Umbilical cord (tissue), 2 donors: ENCODE data around the gene DOHH. TPM values are rescaled to one million over a fixed set of nuclear protein-coding genes. Genes with fewer than 3 reads are reported as not detected.
A peak's percentile ranks its signal among the peaks of the same experiment; 100 is the strongest.

Experiments used
- DNase-seq: peaks from one replicate; pipeline ENCODE4 v3.0.0-alpha.2; 2015; ENCODE audit warnings: low spot score
- total RNA-seq: library from RNA; depleted of rRNA; stranded (reverse); fragments of >200 nt; gene quantifications from one replicate; pipeline ENCODE4 v1.2.3, GENCODE V29; 2014; ENCODE audit warnings: low replicate concordance; ENCODE audit not compliant: insufficient read depth

The DOHH gene
- 7.7 TPM for total RNA-seq

GRCh38 chr19:3500429-3501101, at the start of gene DOHH:
TSS of gene DOHH (minus strand) at chr19:3500674. CDS start at chr19:3496814, 3,860 bp downstream.
- peak; percentile 98 for DNase-seq

DNA sequence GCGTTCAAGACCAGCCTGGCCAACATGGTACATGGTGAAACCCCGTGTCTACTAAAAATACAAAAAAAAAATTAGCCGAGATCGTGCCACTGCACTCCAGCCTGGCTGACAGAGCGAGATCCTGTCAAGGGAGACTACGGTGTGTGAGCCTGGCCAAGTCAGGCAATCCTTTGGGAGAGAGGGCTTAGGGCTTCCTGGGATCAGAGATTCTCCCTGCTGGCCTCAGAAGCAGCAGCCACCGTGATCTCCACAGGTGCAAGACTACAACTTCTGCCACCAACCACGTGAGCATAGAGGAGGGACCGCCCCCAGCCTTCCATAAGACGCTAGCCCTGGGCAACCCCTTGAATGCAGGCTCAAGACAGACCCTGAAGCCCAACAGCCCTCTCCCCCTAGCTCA, 49.3 kb upstream of the DOHH start:
- no peak for DNase-seq

GRCh38 chr19:3548606-3549005, 48.1 kb upstream of the DOHH start:
- DNase-seq: no peak

DNA sequence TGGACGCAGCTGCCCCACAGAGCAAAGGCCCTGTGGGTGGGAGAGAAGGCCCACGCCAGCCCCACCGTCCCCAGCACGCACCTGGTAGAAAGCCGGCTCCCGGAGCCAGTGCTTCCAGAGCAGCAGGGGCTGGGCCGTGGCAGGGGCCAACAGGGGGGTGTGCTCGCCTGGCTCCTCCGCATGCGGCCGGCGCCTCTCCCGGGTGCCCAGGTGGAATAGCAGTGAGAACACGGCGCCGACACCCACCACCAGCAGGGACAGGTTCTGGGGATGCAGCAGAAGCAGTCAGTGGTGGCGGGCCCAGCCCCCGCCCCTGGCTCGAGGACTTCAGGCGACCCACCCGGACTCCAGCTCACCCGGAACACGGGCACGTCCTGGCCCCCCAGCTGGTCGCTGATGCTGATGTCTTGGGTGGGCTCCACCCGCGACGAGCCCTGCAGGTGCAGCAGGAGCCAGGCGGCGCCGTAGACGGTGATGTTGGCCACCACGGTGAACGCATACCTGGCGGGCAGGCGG, 47.4 kb upstream of the DOHH start:
- DNase-seq: no peak

GRCh38 chr19:3547301-3547731, 46.8 kb upstream of the DOHH start:
- no peak for DNase-seq

DNA sequence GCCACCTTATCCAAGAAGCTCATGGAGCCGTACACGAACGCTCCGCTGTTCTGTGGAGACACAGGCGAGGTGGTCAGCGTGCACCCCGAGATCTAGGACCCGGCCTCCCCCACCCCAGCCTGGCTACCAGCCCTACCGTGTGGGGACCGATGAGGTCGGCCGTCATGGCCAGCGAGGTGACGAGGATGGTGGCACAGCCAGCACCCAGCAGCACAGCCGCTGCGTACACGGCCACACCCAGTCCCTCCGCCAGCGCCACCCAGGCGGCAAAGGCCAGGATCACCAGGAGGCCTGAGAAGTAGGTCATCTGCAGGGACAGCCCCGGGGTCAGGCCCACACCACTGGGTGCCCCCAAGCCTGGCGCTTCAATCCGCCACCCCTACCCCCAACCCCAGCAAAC, 45.6 kb upstream of the DOHH start:
- no peak for DNase-seq

DNA sequence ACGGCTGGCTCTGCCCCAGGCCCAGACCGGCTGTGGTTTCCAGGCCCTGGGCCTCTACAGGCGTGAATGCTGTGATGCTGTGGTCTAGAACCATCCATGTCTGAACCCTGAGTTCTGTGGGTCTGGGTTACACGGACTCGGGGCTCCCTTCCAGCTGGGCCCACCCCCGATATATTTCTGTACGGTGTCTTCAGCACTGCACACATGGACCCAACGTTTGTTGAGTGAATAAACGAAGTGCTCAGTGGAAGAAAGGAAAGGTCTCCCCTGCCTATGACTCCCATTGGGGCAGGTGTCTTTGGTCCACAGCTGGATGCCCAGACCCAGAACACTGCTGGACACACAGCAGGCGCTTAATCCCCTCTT, 45.2 kb upstream of the DOHH start:
- DNase-seq: no peak

- DNase-seq: no peak
These were observed 44.5 kb upstream of the DOHH start for GRCh38 chr19:3544742-3545668.

DNA sequence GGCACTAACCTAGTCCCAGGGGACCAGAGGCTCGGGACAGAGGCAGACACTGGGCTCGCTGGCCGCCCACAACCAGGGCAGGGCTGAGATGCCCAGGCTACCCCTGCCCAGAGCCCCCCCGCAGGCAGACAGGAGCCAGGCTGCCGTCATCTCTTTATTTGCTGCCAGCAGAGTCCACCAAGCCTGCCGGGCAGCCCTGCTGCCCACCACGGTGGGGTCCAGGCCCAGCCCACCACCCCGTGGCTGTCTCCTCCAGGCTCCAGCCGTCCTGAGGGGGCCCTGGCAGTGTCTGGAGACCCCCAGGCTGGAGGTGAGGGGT, 43.5 kb upstream of the DOHH start:
- DNase-seq: no peak

GRCh38 chr19:3543150-3544057, 42.9 kb upstream of the DOHH start:
- DNase-seq: no peak

DNA sequence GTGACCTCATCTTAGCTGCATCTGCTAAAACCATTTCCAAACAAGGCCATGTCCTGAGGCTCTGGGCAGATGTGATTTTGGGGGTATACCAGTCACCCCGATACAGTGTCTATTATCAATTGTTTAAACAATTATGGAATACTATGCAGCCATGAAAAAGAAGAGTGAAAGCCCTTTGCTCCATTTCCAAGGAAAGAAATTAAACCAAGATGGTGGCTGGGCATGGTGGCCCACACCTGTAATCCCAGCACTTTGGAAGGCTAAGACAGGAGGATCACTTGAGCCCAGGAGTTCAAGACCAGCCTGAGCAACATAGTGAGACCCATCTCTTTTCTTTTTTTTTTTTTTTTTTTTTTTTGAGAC, 39.3 kb upstream of the DOHH start:
- no peak for DNase-seq

DNA sequence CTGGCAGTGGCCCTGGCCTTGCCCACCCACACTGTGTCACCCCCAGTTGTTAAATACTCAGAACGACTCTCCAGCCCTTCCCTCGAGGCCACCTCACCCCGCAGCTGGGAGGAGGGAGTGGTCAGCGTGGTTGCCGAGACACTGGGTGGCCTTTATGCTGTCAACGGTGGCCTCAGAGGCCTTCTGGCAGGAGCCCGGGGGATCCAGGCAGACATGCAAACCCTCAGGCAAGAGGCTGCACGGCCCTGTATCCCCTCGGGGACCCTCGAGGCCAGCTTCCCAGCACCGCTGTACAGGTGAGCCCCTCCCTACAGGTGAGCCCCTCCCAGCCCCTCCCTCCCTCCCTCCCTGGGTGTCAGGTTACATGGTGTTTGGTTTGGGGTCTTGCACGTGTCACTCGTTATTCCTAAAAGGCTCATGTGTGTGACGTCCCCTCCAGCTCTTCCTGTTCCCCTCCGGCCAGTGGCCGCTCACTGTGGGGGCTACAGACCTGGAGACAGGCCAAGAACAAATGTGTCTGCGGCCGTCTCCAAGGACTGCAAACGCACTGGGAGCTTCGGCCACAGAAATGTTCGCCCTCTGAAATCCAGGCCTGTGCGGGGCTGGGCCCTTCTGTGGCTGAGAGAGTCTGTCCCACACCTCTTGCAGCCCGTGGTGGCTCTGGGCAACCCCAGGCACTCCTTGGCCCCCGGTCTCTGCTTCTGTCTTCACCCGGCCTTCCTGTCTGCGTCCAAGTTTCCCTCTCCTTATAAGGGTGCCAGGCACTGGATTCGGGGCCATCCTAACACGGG, 38.7 kb upstream of the DOHH start, which contains the start of gene TEKTIP1:
Gene TEKTIP1 (plus strand): TSS at position 210 of the 791 bp plus-strand sequence. CDS start 4 bp downstream, at position 214.
- no peak for DNase-seq

DNA sequence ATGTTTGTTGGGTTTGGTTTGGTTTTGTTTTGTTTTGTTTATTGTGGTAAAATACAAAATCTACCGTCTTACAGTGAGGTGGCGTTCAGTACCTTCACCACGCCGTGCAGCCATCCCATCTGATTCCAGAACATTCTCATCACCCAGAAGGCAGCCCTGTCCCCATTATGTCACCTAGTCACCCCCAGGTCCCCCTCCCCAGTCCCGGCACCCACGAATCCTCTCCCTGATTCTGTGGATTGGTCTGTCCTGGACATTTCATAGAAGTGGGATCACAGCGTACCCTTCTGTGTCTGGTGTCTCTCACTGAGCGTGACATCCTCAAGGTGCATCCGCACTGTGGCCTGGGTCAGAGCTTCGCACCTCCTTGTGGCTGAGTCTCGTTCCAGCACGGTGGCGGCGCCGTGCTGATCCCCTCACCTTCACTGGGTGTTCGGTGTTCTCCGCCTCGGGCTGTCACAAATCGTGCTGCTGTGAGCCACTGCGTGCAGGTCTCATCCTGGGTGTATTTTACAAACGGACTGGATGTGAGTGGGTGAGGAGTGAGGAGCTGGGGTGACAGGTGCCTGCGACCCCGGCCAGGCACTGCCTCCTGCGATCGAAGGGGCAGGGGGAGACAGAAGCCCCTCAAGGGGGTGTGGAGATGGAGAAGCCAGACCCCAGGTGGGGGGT, 37.9 kb upstream of the DOHH start:
- DNase-seq: no peak

- no peak for DNase-seq
These were observed 37.2 kb upstream of the DOHH start for GRCh38 chr19:3537438-3538240.

DNA sequence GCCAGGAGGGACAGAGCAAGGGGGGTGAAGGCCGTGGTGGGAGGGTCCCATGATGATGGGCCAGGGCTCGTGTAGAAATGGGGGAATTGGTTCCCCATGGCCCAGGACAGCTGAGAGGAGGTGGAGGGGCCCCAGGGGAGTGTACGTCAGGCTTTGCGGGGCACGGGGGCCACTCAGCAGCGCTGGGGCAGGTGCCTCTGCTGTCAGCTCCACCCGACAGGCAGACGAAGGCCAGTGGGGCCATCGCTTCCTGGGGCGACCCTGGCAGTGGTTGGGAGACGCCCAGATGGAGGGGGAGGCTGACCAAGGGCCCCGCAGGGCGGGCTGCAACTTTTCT, 36.6 kb upstream of the DOHH start:
- DNase-seq: no peak

- DNase-seq: no peak
These were observed 36.1 kb upstream of the DOHH start for GRCh38 chr19:3536429-3537100.

GRCh38 chr19:3535981-3536380, 35.5 kb upstream of the DOHH start:
- no peak for DNase-seq

DNA sequence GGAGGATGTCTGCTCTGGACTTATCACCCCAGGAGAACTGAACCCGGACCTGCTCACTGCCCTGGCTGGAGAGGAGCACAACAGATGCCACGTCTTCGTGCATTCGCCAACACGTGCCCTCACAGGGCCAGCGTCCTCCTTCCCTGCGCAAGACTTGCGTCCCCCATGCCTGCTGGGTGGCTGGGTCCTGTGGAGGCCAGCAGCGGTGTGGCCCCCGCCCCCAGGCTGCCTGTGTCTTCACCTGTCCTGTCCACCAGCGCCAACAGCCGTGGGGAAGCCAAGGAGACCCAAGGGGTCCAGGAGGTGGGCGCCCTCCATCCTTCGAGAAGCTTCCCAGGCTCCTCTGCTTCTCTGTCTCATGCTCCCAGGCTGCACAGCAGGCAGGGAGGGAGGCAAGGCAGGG, 35.1 kb upstream of the DOHH start:
- DNase-seq: no peak

DNA sequence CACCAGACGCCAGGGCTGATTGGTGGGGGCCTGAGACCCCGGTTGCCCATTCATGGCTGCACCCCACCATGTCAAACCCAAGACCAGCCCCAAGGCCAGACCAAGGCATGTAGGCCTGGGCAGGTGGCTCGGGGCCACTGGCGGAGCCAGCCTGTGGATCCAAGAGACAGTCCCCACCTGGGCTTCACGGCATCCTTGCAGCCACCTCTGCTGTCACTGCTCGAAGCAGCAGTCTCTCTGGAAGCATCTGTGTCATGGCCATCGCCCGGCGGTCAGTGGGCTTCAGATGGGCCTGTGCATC, 34.7 kb upstream of the DOHH start:
- no peak for DNase-seq
